HCT116 (cell line): ENCODE measurements around the gene CCDC116.

Experiments used
- CTCF ChIP-seq, 3 experiments: fragments of 200-600 bp in 1 of 3; sonication (generic) in 1 of 3; IDR thresholded peaks in 2 of 3; conservative IDR thresholded peaks in 1 of 3; 2 replicates each; pipeline ENCODE4 v1.5.1; 2012 to 2017; ENCODE audit warnings: low read depth in 2 of 3, low read length in 2 of 3, antibody characterized with exemption in 1 of 3, borderline replicate concordance in 1 of 3, control low read depth in 1 of 3, mild to moderate bottlenecking in 1 of 3, mixed read lengths in 1 of 3, mixed run types in 1 of 3, moderate library complexity in 1 of 3; ENCODE audit not compliant: insufficient read depth in 1 of 3
- ELF1 ChIP-seq: IDR thresholded peaks from 2 replicates; pipeline ENCODE4 v1.6.1; 2012; ENCODE audit warnings: low read depth, borderline replicate concordance
- POLR2A ChIP-seq: IDR thresholded peaks from 2 replicates; pipeline ENCODE4 v1.7.0; 2011; ENCODE audit warnings: borderline replicate concordance; ENCODE audit not compliant: insufficient read depth, insufficient read length; ENCODE audit errors: extremely low read depth
- RAD21 ChIP-seq: IDR thresholded peaks from 2 replicates; pipeline ENCODE4 v1.6.1; 2012; ENCODE audit warnings: low read depth, mild to moderate bottlenecking
- REST ChIP-seq: IDR thresholded peaks from 2 replicates; pipeline ENCODE4 v1.6.1; 2012; ENCODE audit warnings: low read depth

GRCh38 chr22:21623648-21623970, 9.0 kb upstream of the CCDC116 start:
- TF ChIP-seq REST (no peak), RAD21 (no peak), CTCF (IDR thresholded peaks at IDR 0.05 in 2 of 3, conservative IDR thresholded peaks at IDR 0.05 in 1 of 3; ENCODE audit: borderline replicate concordance in 1 of 3, insufficient read depth in 1 of 3, low read depth in 2 of 3, low read length in 2 of 3) (no peak), POLR2A (no peak), ELF1 (no peak)
